HG02678 (cell line): ENCODE measurements around the gene TPM1.

ENCODE experiments used
- ATAC-seq: cut with Tn5 transposase; IDR thresholded peaks from one replicate; pipeline ENCODE4 v1.9.1; 2021; ENCODE audit warnings: mild to moderate bottlenecking, moderate library complexity; ENCODE audit not compliant: unreplicated experiment

Gene TPM1

GRCh38 chr15:63040509-63040908, 2.0 kb upstream of the TPM1 start:
- no peak for ATAC-seq

- no peak for ATAC-seq
Observed at GRCh38 chr15:63040954-63041353, 1.6 kb upstream of the TPM1 start.

GRCh38 chr15:63041402-63041973, 1.1 kb upstream of the TPM1 start:
- no peak for ATAC-seq

- no peak for ATAC-seq
Observed at GRCh38 chr15:63042877-63043334, 359 bp downstream of the TPM1 start.

- ATAC-seq = no peak
Observed at GRCh38 chr15:63043335-63044076, 959 bp downstream of the TPM1 start.

GRCh38 chr15:63044077-63044644, 1.6 kb downstream of the TPM1 start:
- ATAC-seq = no peak

- no peak for ATAC-seq
Observed at GRCh38 chr15:63044645-63045464, 2.3 kb downstream of the TPM1 start.

GRCh38 chr15:63045465-63045840, 2.9 kb downstream of the TPM1 start:
- no peak for ATAC-seq

GRCh38 chr15:63045879-63046278, 3.3 kb downstream of the TPM1 start:
- no peak for ATAC-seq

- no peak for ATAC-seq
Observed at GRCh38 chr15:63046917-63047760, 4.6 kb downstream of the TPM1 start.

- ATAC-seq = no peak
Observed at GRCh38 chr15:63047792-63048114, 5.2 kb downstream of the TPM1 start.

GRCh38 chr15:63048115-63048775, 5.7 kb downstream of the TPM1 start:
- peak; percentile 85 for ATAC-seq

- peak; percentile 20 for ATAC-seq
Observed at GRCh38 chr15:63048776-63049665, 6.5 kb downstream of the TPM1 start.

GRCh38 chr15:63049783-63050371, 7.3 kb downstream of the TPM1 start:
- ATAC-seq = no peak

GRCh38 chr15:63050731-63051155, 8.2 kb downstream of the TPM1 start:
- no peak for ATAC-seq

- ATAC-seq = no peak
Observed at GRCh38 chr15:63051156-63052066, 8.9 kb downstream of the TPM1 start.

GRCh38 chr15:63052077-63052841, 9.7 kb downstream of the TPM1 start:
- ATAC-seq = no peak
